ENCODE data around the gene ADAMTS4.

- TF ChIP-seq CTCF (IDR thresholded peaks at IDR 0.05; ENCODE audit: borderline replicate concordance, extremely low read depth, low read length, poor library complexity, severe bottlenecking) (no peak), EZH2 (IDR thresholded peaks at IDR 0.05; ENCODE audit: borderline replicate concordance, low read depth, low read length, severe bottlenecking) (no peak)
These were observed 8.3 kb upstream of the ADAMTS4 start for GRCh38 chr1:161207173-161207572.
